OCI-LY7 (cell line): Measurements from ENCODE around the gene PLXNC1.

Experiments used
- EZH2phosphoT487 ChIP-seq: fragments of 200-600 bp; sonication (generic); IDR thresholded peaks from 2 replicates; pipeline ENCODE4 v1.6.1; 2018; ENCODE audit warnings: low read depth, borderline replicate concordance, mild to moderate bottlenecking, mixed run types, antibody characterized with exemption, low read length, moderate library complexity, mixed read lengths
- TF ChIP-seq, protein P1 (sequence below): fragments of 200-600 bp; sonication (generic); conservative IDR thresholded peaks from 2 replicates; pipeline ENCODE4 v1.5.1; 2014; ENCODE audit warnings: mild to moderate bottlenecking, antibody characterized with exemption, low read length, moderate library complexity, mixed read lengths

DNA sequence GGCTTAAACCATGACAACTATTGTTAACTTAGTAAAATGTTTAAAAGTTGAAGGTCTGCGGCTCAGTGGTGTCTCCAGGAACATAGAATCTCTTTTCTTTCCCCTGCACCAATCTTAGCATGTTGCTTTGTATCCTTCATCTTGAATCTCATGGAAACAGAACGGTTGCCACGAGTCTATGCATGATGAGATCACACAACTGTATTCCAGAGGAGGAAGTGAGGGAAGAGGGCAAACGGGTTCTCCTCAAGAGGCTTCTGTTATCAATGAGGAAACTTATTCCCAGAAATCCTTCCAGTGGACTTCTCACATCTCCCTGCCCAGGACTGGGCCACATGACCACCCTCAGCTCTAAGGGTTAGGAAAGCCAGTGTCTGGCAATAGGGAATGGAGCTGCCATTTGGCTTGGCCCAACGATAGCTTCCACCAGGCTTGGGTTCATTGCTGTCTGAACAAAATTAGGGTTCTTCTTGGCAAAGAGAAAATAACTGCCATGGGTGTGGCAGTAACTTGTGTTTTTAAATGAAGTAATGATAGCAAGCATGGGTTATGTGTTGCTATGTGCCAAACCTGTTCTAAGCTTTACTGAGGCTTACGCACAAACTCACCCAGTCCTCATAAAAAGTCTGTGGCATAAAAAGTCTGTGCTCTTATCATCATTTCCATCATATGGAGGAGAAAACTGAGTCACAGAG lies 17.4 kb downstream of the PLXNC1 start:
- no peak for TF ChIP-seq EZH2phosphoT487
- TF ChIP-seq, protein P1, sequence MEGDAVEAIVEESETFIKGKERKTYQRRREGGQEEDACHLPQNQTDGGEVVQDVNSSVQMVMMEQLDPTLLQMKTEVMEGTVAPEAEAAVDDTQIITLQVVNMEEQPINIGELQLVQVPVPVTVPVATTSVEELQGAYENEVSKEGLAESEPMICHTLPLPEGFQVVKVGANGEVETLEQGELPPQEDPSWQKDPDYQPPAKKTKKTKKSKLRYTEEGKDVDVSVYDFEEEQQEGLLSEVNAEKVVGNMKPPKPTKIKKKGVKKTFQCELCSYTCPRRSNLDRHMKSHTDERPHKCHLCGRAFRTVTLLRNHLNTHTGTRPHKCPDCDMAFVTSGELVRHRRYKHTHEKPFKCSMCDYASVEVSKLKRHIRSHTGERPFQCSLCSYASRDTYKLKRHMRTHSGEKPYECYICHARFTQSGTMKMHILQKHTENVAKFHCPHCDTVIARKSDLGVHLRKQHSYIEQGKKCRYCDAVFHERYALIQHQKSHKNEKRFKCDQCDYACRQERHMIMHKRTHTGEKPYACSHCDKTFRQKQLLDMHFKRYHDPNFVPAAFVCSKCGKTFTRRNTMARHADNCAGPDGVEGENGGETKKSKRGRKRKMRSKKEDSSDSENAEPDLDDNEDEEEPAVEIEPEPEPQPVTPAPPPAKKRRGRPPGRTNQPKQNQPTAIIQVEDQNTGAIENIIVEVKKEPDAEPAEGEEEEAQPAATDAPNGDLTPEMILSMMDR, result no peak
